WI38 (cell line): ENCODE results near the gene NKX6-2.

Experiments used
- H3K4me3 ChIP-seq: 2 replicates; pipeline ENCODE4 v1.5.1; 2011; ENCODE audit warnings: low read depth, mild to moderate bottlenecking, control low read depth, low read length
- TF ChIP-seq, protein P1 (sequence below): IDR thresholded peaks from 2 replicates; pipeline ENCODE4 v1.5.1; 2012; ENCODE audit warnings: low read depth, mild to moderate bottlenecking, control low read depth, low read length

The NKX6-2 gene

DNA sequence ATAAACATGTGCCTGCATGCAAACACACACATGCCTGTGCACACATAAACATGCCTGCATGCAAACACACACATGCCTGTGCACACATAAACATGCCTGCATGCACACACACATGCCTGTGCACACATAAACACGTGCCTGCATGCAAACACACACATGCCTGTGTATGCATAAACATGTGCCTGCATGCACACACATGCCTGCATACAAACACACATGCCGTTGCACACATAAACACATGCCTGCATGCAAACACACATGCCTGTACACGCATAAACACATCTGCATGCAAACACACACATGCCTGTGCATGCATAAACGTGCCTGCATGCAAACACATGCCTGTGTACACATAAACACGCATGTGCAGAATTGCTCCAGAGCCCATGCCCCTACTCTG, 22.4 kb downstream of the NKX6-2 start:
- TF ChIP-seq, protein P1, sequence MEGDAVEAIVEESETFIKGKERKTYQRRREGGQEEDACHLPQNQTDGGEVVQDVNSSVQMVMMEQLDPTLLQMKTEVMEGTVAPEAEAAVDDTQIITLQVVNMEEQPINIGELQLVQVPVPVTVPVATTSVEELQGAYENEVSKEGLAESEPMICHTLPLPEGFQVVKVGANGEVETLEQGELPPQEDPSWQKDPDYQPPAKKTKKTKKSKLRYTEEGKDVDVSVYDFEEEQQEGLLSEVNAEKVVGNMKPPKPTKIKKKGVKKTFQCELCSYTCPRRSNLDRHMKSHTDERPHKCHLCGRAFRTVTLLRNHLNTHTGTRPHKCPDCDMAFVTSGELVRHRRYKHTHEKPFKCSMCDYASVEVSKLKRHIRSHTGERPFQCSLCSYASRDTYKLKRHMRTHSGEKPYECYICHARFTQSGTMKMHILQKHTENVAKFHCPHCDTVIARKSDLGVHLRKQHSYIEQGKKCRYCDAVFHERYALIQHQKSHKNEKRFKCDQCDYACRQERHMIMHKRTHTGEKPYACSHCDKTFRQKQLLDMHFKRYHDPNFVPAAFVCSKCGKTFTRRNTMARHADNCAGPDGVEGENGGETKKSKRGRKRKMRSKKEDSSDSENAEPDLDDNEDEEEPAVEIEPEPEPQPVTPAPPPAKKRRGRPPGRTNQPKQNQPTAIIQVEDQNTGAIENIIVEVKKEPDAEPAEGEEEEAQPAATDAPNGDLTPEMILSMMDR, result no peak

DNA sequence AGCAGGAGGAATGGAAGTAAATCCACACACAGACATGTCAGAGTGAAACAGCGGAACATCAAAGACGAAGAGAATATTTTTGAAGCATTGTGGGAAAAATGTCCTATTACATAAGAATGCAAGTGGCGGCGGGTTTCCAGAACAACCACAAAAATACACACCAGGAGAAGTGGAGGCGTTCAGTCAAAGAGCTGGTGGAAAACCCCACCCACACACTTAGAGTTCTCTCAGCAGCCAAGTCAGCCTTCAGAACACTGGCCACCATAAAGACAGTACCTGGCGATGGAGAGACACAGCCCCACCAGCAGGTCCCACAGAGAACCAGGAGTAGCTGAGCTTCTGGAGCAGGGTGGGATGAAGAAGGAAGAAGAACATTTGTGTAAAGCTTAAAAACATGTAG, 23.7 kb downstream of the NKX6-2 start:
- TF ChIP-seq, protein P1, result no peak
- no peak overlapping the region for H3K4me3 ChIP-seq

More for the DNA sequence above, 22.4 kb downstream of the NKX6-2 start:
- no peak overlapping the region for H3K4me3 ChIP-seq

GRCh38 chr10:132761395-132762060, 24.4 kb downstream of the NKX6-2 start:
- no peak overlapping the region for H3K4me3 ChIP-seq
- TF ChIP-seq, protein P1, result no peak

DNA sequence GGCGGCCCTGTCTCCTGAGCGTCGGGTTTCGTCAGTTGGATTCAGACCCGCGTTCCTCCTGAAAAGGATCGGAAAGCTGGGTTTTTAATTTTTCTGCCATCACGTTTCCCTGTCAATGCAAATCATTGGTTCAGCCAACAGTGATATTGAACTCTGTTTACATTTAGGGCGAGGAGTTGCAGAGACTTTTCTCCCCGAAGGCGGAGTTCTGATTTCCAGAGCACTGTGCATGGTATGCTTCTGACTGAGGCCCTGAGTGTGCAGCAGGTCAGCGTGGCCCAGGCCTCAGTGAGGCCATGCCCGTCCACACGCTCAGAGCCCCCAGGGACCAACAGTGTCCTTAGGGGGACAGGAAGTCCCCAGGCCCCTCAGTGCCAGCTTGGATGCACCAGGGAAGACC, 27.1 kb downstream of the NKX6-2 start:
- no peak overlapping the region for H3K4me3 ChIP-seq
- TF ChIP-seq, protein P1, result no peak

DNA sequence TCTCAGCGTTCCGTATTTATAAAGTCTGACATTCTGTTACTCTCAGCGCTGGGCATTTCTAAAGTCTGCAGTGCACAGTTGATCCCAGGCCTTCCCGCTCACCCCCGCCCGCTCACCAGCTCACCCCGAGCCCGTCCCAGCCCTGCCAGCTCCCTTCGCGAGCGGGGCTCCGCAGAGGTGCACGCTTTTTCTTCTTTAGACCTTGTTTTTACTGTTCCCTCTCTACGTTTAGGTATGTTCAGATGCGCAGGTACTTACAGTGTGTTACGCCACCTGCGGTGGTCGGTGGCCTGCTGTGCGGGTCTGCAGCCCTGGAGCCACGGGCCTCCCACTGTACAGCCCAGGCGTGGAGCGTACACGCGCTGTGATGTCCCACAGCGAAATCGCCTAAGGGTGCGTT, 28.8 kb downstream of the NKX6-2 start:
- TF ChIP-seq, protein P1, result no peak

DNA sequence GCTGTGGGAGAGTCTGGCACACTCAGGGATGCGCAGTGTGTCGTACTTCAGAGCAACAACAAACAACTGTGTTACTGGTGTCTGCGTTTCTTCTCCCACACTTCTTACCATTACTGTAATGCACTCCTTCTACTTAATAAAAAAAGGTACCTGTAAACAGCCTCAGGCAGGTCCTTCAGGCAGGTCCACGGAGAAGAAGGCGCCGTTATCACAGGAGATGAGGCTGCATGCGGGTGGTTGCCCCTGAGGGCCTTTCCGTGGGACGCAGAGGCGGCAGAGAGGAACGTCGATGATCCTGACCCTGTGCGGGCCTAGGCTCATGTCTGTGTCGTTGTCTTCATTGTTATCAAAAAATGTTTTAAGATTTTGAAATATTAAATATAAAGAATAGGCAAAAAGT, 29.4 kb downstream of the NKX6-2 start:
- no peak overlapping the region for H3K4me3 ChIP-seq
- TF ChIP-seq, protein P1, result no peak

More for the DNA sequence above, 28.8 kb downstream of the NKX6-2 start:
- no peak overlapping the region for H3K4me3 ChIP-seq

DNA sequence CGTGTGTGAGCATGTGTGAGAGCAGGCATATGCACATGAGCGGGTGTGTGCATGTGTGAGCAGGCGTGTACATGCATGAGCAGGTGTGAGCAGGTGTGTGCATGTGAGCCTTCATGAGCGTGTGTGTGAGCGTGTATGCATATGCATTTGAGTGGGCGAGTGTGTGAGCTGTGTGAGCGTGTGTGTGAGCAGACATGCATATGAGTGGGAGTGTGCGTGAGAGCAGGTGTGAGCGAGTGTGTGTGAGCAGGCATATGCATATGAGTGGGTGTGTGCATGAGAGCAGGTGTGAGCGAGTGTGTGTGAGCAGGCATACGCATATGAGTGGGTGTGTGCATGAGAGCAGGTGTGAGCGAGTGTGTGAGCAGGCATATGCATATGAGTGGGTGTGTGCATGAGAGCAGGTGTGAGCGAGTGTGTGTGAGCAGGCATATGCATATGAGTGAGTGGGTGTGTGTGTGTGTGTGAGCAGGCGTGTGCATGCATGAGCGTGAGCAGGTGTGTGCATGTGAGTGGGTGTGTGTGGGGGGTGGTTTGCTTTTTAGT, 30.7 kb downstream of the NKX6-2 start:
- H3K4me3 ChIP-seq, result no peak overlapping the region
- TF ChIP-seq, protein P1, result no peak
